Lower lobe of right lung (tissue), 2 donors: ENCODE results near the gene AS3MT. TPM values are rescaled to one million over a fixed set of nuclear protein-coding genes. Genes with fewer than 3 reads are reported as not detected.
A peak's percentile ranks its signal among the peaks of the same experiment; 100 is the strongest.

ENCODE experiments used
- ATAC-seq, 2 donors: fragments of 200-7000 bp; cut with Tn5 transposase; one replicate each; pipeline ENCODE4 v1.9.1; 2020 to 2022; ENCODE audit warnings: mild to moderate bottlenecking in 2 of 2, moderate library complexity in 2 of 2
- DNase-seq: peaks from one replicate; pipeline ENCODE4 v3.0.0-alpha.2; 2020
- H3K27ac ChIP-seq: fragments of 200-600 bp; one replicate; pipeline ENCODE4 v1.8.0; 2022
- H3K27me3 ChIP-seq: fragments of 200-600 bp; one replicate; pipeline ENCODE4 v1.8.0; 2022; ENCODE audit warnings: low read depth
- H3K36me3 ChIP-seq: fragments of 200-600 bp; one replicate; pipeline ENCODE4 v1.8.0; 2022; ENCODE audit warnings: mild to moderate bottlenecking
- H3K4me1 ChIP-seq: fragments of 200-600 bp; one replicate; pipeline ENCODE4 v1.8.0; 2022
- H3K4me3 ChIP-seq: fragments of 200-600 bp; one replicate; pipeline ENCODE4 v1.8.0; 2022; ENCODE audit warnings: mild to moderate bottlenecking
- H3K9me3 ChIP-seq: fragments of 200-600 bp; one replicate; pipeline ENCODE4 v1.8.0; 2022
- intact Hi-C: fragments of 100-400 bp; cut with DNase I; formaldehyde crosslinking; loops from one replicate; pipeline ENCODE4 v1.11.0; 2022
- total RNA-seq: library from RNA; stranded (reverse); fragmentation: NEBNext Ultra II Directional; extraction: Animal tissue kit (Norgen Biotek cat#: 25700); gene quantifications from one replicate; pipeline ENCODE4 v1.2.1, GENCODE V29; 2021
- TF ChIP-seq, protein P1 (sequence below): fragments of 200-600 bp; IDR thresholded peaks from one replicate; pipeline ENCODE4 v1.8.0; 2022; ENCODE audit warnings: antibody characterized with exemption, mild to moderate bottlenecking
- donor health status: DM: no; HTN: yes; CAD: no; lungs with severe emphysema.

AS3MT gene
- total RNA-seq, 1 donor from 2014 or later: 1.9 TPM

DNA sequence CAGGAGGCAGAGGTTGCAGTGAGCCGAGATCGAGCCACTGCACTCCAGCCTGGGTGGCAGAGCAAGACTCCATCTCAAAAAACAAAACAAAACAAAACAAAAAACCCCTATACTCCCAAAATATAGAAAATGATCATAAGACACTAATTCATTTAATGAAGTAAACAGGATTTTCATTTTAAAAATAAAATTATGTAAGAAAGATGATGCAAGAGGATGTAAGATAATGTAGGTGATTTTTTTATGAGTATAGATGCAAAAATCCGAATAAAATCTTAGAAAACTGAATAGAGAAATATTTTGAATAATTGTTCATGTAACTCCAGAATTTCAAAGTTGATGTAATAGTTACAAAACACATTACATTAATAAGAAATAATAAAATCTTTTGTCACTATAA lies 3.6 kb upstream of the AS3MT start:
- H3K4me3 ChIP-seq: no peak overlapping the region
- TF ChIP-seq, protein P1, sequence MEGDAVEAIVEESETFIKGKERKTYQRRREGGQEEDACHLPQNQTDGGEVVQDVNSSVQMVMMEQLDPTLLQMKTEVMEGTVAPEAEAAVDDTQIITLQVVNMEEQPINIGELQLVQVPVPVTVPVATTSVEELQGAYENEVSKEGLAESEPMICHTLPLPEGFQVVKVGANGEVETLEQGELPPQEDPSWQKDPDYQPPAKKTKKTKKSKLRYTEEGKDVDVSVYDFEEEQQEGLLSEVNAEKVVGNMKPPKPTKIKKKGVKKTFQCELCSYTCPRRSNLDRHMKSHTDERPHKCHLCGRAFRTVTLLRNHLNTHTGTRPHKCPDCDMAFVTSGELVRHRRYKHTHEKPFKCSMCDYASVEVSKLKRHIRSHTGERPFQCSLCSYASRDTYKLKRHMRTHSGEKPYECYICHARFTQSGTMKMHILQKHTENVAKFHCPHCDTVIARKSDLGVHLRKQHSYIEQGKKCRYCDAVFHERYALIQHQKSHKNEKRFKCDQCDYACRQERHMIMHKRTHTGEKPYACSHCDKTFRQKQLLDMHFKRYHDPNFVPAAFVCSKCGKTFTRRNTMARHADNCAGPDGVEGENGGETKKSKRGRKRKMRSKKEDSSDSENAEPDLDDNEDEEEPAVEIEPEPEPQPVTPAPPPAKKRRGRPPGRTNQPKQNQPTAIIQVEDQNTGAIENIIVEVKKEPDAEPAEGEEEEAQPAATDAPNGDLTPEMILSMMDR: no peak
- intact Hi-C loops: no loop called here
- DNase-seq (no peak), ATAC-seq (no peak)
- no peaks in the 10 kb centered on the region for H3K9me3 ChIP-seq
- H3K36me3 ChIP-seq: peaks cover 41% of the 10 kb centered on the region
- H3K27ac ChIP-seq: no peak overlapping the region
- peaks cover 14% of the 10 kb centered on the region for H3K4me1 ChIP-seq
- H3K27me3 ChIP-seq: peaks cover 7% of the 10 kb centered on the region

DNA sequence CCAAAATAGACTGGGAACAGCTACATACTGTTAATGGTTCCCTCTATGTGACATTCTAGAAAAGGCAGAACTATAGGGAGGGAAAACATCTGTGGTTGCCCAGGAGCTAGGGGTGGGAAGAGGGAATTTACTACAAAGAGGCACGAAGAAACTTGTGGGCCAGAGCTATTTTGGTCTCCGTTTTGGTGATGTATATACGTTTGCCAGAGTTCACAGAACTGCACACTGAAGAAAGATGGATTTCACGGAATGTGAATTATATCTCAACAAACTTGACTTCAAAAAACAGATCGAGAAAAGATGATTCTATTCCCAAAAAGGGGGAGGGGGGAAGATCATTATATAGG lies 386 bp upstream of the AS3MT start:
- Histone ChIP-seq H3K36me3 (peaks cover 10% of the 10 kb centered on the region), H3K4me1 (peaks cover 14% of the 10 kb centered on the region), H3K27ac (no peak overlapping the region), H3K9me3 (no peaks in the 10 kb centered on the region), H3K4me3 (peak overlapping the region; percentile 57), H3K27me3 (peaks cover 11% of the 10 kb centered on the region)
- no peak for DNase-seq
- intact Hi-C loops: no loop called here
- no peak for ATAC-seq
- TF ChIP-seq, protein P1: no peak

DNA sequence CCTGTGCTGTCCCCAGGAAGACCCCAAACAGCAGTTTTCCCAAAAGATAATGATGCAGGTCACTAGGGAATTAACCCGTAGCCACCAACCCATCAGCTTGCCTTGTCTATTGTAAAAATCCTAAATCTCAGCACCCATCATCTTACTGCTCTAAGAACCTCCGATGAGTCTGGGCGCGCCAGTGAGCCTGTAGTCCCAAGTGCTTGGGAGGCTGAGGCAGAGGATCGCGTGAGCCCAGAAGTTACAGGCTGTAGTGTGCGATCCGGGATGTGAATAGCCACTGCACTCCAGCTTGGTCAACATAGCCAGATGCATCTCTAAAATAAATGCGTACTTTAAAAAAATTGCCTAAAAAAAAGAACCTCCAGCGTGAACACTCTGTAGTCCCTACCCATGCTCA lies 951 bp downstream of the AS3MT start:
- peaks cover 7% of the 10 kb centered on the region for H3K36me3 ChIP-seq
- intact Hi-C loops: no loop called here
- H3K9me3 ChIP-seq: no peaks in the 10 kb centered on the region
- H3K4me3 ChIP-seq: peak overlapping the region; percentile 57
- TF ChIP-seq, protein P1: no peak
- ATAC-seq: peak in 1 of 2 donors; percentile 10
- peaks cover 11% of the 10 kb centered on the region for H3K27me3 ChIP-seq
- no peak overlapping the region for H3K27ac ChIP-seq
- peaks cover 14% of the 10 kb centered on the region for H3K4me1 ChIP-seq
- DNase-seq: no peak

DNA sequence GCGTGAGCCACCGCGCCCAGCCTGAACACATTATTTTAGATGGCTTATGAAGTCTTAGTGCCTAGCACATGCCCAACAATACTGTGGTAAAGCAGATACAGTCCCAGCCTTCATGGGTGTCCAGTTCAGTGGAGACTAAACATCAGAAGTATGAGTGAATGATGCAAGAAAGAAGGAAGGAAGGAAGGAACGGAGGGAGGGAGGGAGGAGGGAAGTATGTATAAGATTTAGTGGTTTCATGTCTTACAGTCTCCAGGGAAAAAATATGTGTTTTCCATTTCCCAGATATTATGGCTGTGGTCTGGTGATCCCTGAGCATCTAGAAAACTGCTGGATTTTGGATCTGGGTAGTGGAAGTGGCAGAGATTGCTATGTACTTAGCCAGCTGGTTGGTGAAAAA lies 2.9 kb downstream of the AS3MT start:
- no peak overlapping the region for H3K27ac ChIP-seq
- H3K4me3 ChIP-seq: no peak overlapping the region
- intact Hi-C loops: no loop called here
- H3K4me1 ChIP-seq: peaks cover 14% of the 10 kb centered on the region
- peaks cover 11% of the 10 kb centered on the region for H3K27me3 ChIP-seq
- H3K9me3 ChIP-seq: no peaks in the 10 kb centered on the region
- DNase-seq: no peak
- no peak for ATAC-seq
- TF ChIP-seq, protein P1: no peak
- H3K36me3 ChIP-seq: no peaks in the 10 kb centered on the region

DNA sequence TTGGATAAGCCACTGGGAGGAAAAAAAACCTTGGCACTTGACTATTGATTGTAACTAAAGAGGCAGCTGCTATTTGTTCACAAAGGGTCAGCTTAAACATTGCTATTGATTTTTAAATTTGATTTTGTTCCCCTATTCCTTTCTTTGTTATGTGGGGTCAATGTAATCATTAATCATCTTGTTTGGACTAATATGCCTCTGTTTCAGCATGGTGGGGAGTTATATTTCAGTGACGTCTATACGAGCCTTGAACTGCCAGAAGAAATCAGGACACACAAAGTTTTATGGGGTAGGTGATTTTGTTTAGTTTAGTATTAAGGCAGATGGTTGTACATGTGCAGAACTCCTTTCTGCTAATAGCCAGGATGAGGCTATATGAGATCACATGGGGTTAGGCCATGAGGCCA lies 7.5 kb downstream of the AS3MT start:
- Histone ChIP-seq H3K36me3 (no peaks in the 10 kb centered on the region), H3K4me1 (no peaks in the 10 kb centered on the region), H3K27ac (no peak overlapping the region), H3K4me3 (no peak overlapping the region), H3K27me3 (no peaks in the 10 kb centered on the region), H3K9me3 (no peaks in the 10 kb centered on the region)
- TF ChIP-seq, protein P1: no peak
- DNase-seq: no peak
- no peak for ATAC-seq
- intact Hi-C loops: no loop called here

DNA sequence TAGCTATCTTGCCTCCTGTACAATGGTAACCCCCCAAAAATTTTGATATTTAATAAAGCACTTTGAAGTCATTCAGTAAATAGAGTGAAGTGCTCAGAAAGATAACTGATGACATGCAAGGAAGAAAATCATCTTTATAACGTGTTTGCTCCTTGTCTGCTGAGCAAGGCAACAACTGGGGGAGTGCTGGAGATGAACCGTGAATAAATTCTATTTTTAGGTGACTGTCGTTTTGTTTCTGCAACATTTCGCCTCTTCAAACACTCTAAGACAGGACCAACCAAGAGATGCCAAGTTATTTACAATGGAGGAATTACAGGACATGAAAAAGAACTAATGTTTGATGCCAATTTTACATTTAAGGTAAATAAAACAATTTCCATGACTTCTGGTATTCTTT lies 9.4 kb downstream of the AS3MT start:
- Histone ChIP-seq H3K27ac (no peak overlapping the region), H3K36me3 (no peaks in the 10 kb centered on the region), H3K4me3 (no peak overlapping the region), H3K9me3 (no peaks in the 10 kb centered on the region), H3K4me1 (no peaks in the 10 kb centered on the region), H3K27me3 (no peaks in the 10 kb centered on the region)
- intact Hi-C loops: no loop called here
- TF ChIP-seq, protein P1: no peak
- DNase-seq (no peak), ATAC-seq (no peak)
